AG09319 (cell line): ENCODE results near the gene FAM131A.

Experiments
- DNase-seq: peaks from one replicate; pipeline ENCODE4 v3.0.0-alpha.2; 2010; ENCODE audit warnings: low read depth; ENCODE audit errors: extremely low read depth
- TF ChIP-seq, protein P1 (sequence below): IDR thresholded peaks from 2 replicates; pipeline ENCODE4 v1.5.1; 2011; ENCODE audit warnings: low read depth, mild to moderate bottlenecking, inconsistent platforms, low read length, moderate library complexity

Gene FAM131A

DNA sequence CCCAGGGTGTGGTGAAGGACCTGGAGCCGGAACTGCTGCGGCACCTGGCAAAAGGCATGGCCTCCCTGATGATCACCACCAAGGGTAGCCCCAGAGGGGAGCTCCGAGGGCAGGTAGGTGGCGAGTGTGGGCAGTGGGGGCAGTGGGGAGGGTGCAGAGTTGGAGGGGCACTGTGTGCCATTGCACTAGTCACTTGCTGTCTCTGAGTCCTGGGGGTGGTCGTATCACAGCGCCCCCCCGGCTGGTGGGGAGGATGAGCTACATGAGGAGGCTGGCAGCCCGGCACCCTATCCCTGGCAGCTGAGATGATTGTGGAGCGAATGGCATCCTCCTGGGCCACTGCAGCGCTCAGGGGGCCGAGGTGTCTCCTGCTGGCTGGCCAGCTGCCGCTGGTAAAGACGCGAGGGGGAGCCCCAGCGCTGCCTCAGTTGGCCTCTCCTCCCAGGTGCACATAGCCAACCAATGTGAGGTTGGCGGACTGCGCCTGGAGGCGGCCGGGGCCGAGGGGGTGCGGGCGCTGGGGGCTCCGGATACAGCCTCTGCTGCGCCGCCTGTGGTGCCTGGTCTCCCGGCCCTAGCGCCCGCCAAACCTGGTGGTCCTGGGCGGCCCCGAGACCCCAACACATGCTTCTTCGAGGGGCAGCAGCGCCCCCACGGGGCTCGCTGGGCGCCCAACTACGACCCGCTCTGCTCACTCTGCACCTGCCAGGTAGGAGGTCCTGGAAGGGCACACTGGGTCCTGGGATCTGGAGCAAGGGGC is 48.8 kb downstream of the FAM131A start:
- DNase-seq, result no peak

DNA sequence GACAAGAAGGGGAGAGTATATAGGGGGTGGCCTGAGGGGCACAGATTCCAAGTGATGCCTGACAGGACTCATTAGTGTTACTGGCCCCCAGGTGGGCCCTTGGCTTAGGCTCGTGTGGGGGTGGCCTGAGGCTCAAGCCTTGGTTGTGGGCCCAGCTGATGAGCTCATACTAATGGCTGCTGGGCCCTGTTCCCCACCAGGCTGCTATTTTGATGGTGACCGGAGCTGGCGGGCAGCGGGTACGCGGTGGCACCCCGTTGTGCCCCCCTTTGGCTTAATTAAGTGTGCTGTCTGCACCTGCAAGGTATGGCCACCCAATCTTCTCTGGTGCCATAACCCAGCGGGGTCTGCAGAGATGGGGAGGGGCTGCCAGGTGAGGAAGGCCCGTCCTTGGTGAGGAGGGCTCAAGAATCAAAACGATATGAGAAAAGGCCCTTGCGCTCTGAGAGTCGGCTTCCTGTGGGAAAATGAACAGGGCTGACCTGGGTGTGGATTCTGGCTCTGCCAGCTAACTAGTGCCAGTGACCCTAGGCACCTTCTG is 49.8 kb downstream of the FAM131A start:
- DNase-seq, result no peak
- TF ChIP-seq, protein P1, sequence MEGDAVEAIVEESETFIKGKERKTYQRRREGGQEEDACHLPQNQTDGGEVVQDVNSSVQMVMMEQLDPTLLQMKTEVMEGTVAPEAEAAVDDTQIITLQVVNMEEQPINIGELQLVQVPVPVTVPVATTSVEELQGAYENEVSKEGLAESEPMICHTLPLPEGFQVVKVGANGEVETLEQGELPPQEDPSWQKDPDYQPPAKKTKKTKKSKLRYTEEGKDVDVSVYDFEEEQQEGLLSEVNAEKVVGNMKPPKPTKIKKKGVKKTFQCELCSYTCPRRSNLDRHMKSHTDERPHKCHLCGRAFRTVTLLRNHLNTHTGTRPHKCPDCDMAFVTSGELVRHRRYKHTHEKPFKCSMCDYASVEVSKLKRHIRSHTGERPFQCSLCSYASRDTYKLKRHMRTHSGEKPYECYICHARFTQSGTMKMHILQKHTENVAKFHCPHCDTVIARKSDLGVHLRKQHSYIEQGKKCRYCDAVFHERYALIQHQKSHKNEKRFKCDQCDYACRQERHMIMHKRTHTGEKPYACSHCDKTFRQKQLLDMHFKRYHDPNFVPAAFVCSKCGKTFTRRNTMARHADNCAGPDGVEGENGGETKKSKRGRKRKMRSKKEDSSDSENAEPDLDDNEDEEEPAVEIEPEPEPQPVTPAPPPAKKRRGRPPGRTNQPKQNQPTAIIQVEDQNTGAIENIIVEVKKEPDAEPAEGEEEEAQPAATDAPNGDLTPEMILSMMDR, result no peak

More for the DNA sequence above, 48.8 kb downstream of the FAM131A start:
- TF ChIP-seq, protein P1, result no peak

DNA sequence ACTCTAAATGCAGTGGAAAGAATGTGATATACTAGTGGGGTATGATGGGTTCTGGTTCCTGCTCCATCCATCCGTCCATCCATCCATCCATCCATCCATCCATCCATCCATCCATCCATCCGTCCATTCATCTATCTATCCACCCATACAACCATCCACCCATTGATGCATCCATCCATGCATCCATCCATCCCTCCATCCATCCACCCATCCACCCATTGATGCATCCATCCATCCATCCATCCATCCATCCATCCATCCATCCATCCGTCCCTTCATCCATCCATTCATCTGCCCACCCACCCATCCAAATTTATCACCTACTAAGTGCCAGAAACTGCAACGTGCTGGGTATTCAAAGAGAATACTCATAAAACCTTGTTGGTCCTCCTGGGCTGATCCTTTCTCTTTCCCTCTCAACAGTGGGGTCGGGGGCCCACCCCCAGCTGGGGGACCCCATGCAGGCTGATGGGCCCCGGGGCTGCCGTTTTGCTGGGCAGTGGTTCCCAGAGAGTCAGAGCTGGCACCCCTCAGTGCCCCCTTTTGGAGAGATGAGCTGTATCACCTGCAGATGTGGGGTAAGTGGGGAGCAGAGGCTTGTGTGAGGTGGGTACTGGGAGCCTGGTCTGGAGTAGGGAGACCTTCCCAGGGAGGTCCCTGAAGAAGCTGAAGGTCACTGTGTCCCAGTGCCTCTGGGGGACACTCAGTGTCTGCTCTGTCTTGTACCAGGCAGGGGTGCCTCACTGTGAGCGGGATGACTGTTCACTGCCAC is 51.0 kb downstream of the FAM131A start:
- TF ChIP-seq, protein P1, result no peak
- DNase-seq, result no peak

DNA sequence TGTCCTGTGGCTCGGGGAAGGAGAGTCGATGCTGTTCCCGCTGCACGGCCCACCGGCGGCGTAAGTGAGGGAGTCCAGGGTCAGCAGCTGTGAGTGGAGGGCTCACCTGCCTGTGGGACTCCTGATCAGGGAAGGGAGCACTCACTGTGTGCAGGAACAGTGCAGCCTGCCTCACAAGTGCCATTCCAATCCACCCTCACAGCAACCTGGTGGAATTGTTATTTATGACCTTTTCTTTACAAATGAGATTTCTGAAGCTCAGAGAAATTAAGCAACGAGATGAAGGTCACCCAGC is 51.5 kb downstream of the FAM131A start:
- TF ChIP-seq, protein P1, result no peak
- DNase-seq, result no peak

DNA sequence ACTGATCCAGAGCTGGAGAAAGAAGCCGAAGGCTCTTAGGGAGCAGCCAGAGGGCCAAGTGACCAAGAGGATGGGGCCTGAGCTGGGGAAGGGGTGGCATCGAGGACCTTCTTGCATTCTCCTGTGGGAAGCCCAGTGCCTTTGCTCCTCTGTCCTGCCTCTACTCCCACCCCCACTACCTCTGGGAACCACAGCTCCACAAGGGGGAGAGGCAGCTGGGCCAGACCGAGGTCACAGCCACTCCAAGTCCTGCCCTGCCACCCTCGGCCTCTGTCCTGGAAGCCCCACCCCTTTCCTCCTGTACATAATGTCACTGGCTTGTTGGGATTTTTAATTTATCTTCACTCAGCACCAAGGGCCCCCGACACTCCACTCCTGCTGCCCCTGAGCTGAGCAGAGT is 52.0 kb downstream of the FAM131A start:
- TF ChIP-seq, protein P1, result no peak
- no peak for DNase-seq

DNA sequence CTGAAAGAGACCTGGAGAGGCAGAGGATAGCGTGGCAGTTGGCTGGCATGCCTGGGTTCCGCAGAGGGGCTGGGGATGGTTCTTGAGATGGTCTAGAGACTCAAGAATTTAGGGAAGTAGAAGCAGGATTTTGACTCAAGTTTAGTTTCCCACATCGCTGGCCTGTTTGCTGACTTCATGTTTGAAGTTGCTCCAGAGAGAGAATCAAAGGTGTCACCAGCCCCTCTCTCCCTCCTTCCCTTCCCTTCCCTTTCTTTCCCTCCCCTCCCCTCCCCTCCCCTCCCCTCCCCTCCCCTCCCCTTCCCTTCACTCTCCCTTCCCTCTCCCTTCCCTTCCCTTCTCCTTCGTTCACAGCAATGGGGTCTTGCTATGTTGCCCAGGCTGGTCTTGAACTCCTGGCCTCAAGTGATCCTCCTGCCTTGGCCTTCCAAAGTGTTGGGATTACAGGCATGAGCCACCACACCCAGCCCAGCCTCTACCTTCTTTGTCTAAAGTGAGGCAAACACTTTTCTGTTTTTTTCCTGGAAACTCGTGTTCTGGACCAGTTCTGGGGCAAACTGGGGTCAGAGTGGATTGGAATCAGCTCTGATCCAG is 52.6 kb downstream of the FAM131A start:
- DNase-seq, result no peak
- TF ChIP-seq, protein P1, result no peak

DNA sequence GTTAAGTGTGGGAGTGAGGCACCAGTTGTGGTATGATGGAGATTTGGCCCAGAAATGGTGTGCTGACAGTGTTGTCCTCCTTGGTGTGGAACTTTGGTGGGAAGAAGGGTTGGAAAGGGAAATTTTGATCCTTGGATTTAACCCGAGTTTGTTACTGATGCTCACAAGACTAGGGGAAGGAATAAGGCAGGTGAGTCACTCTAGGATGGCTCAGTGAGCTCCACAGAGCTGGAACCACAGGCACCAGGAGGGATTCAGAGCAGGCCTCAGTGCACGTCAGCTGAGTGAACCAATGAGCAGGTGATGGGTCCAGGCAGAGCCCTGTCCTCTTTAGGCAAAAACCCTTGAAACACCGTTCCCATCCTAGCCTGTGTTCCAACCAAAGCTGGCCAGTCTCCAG is 53.9 kb downstream of the FAM131A start:
- TF ChIP-seq, protein P1, result no peak

More for the DNA sequence above, 53.9 kb downstream of the FAM131A start:
- DNase-seq, result no peak
